ENCODE results near the gene TRAK1.

The TRAK1 gene

DNA sequence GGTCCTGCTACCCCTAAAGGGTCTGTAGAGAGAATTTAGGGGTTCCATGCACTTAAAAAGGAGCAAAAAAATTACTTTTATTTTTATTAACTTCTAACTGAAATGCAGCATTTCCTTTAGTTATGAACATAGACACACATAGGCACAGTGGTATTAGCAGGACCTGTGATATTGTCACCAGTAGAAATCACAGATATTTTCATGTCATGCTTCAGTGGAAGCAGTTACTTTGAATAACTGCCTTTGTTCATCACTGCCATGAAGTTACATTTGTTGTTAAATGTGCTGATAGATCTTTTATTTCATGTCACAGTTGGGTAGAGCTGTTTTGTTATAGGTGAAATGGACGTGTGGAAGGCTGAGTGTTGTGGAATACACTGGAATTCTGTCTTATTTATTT, 37.4 kb downstream of the TRAK1 start:
- DNase-seq = no peak

DNA sequence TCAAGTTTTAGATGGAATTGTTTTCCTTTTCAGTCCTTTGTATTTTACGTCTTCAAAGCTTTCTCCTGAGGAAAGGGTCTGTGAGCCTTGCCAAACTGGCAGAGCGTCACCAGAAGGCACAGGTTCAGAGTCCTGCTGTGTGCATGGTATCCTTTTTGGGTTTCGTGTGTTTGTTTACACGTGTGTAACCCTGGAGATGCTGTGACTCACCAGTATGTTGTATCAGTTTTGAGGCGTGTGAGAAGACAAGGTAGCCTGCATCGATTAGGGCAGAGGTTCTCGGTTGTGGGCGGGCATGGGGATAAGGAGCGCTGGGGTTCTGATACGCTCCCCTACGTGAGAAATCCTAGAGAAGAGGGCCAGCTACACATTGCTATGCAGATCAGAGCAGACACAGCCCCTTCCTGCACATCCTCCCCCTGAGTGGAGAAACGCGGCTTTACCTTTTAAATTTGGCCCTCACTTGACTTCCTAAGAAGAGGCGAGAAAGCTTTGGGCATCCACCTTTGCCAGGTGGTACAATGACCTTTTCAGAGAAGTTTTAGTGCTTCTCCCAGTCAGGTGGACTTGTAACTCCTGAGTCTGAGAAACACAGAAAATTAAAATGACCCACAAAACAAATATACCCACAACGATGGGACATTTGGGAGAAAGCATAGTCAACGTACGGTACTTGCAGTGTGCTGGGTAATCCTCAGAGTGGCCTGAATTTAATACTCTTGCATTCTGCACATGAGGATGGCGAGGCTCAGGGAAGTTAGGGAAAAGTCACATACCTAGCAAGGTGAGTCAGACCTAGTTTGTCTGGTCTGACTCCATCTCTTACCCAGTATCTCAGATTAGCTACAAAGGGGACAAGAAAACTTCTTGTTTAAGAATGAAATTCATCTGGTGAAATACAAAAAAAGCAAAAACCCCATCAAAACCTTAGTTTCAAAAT, 38.1 kb downstream of the TRAK1 start:
- DNase-seq = no peak

DNA sequence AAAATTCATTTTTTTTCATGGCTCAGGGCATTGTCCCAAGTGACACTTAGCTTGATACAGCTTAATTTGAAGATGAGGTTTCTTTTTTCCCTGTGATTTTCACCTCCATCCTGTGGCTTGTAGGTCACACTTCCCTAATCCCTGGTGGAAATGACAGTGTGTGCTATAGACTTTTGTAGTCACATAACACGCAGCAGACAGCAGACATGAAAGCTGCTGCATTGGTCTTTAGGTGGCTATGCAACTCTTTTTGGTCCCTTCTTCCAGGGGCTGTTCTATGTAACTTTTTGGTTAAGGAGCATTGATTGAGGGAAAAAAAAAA, 38.8 kb downstream of the TRAK1 start:
- DNase-seq = no peak

DNA sequence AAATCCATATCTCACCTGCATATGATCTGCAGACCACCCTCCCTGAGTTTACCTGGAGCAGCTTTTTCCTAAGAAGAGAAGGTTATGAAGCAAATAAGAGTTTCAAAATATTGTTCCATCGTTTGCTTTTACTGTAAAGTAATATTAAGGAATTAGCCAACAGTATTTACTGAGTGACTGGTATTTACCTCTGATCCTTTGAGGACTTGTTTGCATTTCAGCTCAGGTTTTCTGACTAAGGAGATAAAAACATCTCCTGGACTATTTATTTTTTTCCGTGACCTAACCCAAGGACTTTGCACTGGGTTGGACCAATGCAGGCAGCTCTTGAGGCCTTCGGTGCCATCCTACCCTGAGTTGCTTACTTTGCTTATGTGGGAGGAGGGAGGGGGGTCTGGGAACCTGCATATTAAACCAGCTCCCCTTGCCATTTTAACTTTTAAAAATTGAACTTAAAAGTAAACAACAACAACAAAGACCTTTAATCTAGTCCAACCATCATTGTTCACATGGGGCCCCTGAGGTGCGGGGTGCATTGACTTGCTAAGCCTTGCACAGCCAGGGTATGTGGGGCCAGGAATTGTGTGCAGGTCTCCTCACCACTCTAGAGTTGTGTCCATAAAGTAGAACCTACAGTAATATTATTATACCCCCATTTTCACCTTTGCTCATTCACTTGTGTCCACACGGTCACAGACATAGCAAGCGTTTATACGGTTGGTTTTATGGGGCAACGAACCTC, 39.3 kb downstream of the TRAK1 start:
- no peak for DNase-seq

DNA sequence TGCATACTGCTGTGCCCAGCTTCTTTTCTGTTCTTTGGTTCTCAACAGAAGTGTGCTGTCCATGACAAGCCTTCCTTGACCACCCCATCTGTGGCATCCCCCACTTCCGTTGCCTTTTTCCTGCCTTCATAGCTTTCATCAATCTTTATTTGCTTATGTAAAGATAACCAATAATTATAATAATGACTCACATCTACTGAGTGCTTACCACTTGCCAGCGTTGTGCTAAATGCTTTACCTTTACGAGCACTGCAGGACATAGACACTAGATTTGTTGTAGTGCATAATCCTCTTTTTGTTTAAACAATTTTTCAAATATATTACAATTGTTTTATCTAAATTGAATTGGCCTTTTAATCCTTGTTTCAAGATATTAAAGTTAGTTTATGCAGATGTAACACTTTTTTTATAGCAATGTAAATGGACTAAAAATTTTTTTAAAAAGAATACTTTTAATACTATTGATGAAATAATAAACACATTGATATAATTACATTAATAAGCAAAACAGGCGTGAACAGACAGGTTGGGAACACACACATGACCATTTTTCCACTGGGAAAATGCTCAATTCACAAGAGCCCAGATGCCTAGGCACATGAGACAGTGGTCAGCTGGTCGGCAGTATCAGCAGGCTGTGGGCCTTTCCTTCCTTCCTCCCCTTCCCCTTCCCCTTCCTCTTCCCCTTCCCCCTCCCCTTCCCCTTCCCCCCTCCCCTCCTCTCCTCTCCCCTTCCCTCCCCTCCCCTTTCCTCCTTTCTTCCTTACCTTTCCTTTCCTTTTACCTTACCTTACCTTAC, 42.5 kb downstream of the TRAK1 start:
- DNase-seq = no peak

DNA sequence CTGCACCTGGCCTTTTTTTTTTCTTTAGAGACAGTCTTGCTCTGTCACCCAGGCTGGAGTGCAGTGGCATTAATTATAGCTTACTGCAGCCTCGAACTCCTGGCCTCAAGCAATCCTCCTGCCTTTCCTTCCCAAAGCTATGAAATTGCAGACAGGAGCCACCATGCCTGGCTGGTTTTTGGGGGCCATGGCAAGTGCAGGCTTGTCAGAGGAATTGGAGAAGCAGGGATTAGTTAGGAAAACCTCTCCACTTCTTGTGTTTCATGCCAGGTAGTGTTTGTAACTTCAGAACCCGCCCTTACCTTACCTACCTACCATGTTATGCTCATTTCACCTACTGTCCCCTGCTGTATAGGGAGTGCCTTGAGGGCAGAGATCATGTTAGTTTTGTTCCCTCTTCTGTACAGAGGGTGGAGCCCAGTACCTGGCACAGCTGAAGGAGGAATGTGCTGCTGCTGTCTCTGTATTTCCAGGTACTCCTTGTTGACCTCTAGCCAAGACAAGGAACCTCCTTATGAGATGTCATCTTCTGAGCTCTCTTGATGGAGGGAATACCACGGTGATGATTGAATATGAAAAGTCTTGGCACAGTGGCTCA, 43.8 kb downstream of the TRAK1 start:
- DNase-seq = no peak

DNA sequence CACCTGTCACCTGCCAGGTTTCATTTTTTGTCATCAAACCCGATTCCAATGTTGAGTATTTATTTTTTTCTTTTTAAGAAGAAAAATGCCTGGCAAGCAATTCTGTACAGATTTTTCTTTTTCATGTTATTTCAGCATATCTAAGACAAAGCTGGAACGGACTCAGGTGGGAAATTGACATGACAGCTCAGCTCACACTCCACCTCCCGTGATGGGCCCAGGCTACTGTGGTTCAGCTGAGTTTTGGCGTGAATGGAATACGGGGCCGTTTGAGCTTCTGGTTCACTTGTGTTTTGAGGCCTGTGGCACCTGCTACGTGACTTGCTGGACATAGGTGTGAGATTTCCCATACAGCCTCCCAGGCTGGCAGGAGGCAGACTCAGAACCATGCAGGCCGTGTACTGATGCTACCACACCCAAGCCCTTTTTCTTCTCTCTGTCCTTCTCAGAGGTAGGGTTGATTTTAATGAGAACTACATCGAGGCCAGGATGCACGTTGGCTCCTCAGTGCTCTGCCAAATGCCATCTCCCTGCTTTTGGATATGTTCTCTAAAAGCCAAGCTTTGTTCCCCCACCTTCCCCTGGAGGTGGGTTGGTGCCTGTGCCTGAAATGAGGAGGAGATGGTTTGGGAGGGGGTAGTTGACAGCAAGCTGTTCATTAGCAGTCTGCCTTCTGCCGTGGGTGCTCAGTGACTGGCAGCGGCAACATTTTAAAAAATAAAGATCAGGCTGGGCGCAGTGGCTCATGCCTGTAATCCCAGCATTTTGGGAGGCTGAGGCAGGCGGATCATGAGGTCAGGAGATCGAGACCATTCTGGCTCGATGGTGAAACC, 48.7 kb downstream of the TRAK1 start:
- DNase-seq = no peak

DNA sequence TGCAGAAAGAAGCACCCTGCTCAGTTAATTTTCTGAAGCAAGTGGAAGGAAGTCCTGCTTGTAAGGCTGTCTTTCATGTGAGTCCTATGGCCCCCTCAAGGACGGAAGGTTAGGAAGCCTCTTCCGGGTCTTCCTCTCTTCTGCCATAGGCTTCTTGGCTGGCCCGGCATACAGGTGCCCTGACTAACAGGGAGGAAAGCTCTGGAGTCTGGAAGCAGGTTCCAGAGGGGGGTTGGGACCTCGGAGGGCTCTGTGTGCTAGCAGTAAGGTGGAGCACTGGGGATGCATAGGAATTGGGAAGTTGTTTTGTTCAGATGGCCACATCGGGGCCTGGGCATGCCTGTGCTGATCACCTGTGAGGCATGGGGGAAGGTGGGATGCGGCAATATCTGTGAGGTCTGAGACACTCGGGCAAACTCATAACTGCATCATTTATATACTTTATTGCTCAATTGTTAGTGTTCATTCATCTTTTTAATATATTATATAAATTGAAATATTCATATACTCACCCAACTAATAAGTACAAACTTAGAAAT, 49.6 kb downstream of the TRAK1 start:
- DNase-seq = no peak

DNA sequence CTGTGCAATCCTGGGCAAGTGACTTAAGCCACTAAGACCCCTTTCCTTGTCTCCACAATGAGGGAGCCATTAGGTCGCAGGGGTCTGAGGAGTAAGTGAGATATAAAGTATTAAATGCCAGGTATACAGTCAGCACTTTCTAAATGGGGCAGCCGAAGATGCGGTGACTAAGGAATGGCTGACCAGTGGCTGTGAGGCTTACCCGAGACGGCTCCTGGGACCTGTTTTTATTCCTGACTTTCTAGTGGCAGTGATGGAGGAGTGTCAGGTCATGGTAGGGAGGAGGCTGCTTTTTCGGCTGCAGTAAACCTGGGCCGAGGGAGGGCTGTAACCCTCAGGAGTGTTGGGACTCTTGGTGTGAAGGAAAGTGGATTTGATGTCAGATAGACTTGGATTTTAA, 52.3 kb downstream of the TRAK1 start:
- no peak for DNase-seq

DNA sequence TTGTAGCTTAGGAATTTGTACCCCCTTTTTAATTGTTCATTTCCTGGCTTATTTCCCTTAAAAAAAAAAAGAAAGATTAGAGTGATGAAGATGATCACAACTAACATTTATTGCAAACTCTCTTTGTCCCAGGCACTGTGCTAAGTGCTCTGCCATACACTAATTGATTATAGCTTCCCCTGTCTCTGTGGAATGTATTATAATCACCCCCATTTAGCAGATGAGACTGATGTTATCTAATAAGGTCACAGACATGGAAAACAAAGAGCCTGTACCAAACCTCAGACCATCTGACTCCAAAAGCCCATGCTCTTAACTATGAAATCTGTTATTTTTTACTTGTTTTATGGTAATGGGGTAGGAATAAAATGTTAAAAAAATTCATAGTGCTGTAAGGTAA, 53.1 kb downstream of the TRAK1 start:
- DNase-seq = no peak

DNA sequence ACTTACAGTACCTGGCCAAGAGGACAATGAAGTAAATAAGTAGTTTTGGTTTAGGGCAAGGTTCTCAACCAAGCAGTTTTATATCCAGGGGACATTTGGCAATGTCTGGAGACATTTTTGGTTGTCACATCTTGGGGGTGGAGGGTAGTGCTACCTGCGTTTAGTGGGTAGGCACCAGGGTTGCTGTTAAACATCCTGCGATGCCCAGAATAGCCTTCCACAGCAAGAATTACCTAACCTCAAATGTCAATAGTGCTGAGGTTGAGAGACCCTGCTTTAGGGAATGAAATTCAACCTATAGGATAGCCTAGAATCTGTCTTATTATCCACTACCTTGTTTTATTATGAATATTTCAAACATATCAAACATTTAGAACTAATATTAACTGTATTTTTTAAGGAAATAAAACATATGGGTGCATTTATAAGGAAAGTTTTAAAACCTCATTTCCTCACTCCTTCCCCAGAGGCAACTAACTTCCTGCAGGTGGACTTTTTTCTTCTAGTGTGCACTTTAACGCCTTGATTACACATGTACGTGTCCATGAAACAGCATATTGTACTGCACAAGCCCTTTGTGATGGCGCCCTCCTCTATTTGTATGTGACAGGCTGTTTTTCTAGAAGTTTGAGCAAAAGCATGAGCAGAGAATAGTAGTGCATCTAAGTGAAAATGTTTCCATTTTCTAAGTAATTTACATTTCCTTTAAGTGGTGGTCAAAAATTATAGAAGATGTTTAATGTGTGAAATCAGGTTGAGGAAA, 57.1 kb downstream of the TRAK1 start:
- no peak for DNase-seq

DNA sequence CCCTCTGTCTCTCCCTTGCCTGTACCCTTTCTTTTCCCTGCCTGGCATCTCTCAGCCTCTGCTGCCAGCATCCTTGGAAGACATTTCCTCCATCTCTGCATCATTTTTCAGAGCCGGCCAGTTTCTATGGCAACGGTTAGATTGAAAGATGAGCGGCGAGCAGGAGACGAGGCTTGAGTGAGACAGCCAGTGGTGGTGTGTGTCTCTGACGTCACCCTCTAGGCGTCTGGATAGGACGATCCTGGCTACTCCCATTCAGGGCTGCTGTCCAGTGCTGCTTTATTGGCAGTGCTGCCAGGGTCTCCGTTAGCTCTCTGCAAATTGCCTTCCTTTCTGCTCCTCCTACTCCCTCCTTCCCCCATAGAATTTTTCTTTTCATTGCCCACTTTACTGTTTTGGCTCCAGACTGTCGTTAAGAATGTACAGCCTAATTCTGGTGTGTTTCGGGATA, 57.9 kb downstream of the TRAK1 start:
- DNase-seq = no peak

DNA sequence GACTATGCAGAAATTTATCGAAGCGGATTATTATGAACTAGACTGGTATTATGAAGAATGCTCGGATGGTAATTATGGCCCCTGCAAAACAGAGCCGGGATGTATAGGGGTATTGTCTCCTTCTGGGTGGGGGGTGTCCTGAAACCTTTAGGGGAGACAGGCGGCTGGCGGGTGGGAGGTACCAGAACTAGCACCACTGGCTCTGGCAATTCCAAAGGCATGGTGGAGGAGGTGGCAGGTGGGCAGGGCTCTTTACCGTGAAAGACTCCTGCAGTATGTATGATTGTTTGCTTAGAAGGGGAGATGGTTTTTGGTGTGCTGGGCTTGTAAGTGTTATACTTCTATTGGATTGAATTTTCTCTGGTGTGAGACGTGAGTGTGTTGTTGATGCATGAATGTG, 58.4 kb downstream of the TRAK1 start:
- no peak for DNase-seq

DNA sequence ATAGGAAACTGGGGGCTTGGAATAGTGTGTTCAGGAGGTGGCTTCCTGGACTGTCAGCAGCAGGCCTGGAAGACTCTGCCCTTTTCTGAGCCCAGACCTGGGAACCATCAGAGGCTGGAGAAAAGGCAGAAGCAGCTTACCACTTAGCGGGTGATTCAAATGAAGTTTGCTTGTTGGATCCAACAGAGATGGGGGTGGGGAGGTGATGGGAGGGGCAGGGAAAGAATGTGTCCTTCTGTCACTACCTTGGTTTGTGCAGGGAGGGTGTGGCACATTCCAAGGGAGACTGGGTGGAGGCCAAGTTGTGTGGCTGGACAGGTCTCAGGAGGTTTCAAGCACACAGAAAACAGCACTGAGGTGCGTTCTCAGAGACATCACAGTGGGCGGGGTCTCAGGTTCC, 58.8 kb downstream of the TRAK1 start:
- no peak for DNase-seq

DNA sequence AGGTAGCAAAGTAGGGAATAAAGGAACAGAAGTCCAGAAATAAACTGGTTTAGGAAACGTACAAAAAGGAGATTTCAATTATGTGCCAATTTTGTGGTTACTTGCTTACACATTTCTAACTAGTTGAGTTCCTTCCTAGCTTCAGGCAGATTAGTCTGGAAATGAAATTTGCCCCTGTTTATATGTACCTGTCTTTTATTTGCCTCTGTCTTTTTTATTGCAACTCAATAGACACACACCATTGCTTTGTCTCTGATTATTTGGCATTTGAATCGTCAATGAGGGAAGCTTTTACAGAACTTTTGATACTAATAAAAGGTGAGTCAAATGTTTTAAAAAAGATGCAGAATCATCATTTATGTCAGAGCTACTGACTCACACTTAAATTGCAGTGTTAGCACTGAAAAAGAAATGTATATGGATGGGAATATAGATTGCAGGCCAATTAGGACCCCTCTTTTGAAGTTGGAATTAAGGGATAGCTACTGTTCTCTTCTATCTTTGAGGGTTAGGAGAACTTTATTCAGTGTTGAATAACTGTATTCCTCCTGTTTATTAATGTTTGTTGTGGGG, 60.5 kb downstream of the TRAK1 start:
- DNase-seq = no peak

DNA sequence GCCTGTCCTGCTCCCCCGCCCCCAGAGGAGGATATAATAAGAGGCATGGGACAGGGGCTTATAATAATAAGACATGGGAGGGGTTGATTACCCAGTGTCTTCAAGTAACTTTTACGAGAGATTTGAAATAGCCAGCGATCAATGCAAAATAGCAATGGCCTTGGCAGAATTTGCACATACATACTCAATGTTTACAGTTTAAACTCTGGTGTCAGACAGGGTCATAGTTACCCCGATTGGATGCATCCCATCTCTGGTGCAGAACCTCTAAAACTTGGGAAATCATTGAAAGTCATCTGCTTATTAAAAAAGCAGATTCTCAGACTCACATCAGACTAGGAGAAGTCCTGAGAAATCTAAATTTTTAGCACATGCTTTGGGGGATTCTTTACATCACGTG, 61.0 kb downstream of the TRAK1 start:
- DNase-seq = no peak

DNA sequence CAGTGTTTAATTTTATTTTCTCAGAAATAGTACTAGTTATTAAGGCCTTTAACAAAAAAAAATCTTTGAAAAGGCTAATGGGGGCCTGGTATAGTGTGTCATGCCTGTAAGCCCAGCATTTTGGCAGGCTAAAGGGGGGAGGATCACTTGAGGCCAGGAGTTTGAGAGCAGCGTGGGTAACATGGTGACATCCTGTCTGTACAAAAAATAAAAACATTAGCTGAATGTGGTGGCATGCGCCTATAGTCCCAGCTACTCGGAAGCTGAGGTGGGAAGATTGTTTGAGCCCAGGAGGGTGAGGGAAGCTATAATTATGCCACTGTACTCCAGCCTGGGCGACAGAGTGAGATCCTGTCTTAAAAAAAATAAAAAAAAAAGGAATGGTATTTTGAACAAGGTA, 61.9 kb downstream of the TRAK1 start:
- DNase-seq = no peak

DNA sequence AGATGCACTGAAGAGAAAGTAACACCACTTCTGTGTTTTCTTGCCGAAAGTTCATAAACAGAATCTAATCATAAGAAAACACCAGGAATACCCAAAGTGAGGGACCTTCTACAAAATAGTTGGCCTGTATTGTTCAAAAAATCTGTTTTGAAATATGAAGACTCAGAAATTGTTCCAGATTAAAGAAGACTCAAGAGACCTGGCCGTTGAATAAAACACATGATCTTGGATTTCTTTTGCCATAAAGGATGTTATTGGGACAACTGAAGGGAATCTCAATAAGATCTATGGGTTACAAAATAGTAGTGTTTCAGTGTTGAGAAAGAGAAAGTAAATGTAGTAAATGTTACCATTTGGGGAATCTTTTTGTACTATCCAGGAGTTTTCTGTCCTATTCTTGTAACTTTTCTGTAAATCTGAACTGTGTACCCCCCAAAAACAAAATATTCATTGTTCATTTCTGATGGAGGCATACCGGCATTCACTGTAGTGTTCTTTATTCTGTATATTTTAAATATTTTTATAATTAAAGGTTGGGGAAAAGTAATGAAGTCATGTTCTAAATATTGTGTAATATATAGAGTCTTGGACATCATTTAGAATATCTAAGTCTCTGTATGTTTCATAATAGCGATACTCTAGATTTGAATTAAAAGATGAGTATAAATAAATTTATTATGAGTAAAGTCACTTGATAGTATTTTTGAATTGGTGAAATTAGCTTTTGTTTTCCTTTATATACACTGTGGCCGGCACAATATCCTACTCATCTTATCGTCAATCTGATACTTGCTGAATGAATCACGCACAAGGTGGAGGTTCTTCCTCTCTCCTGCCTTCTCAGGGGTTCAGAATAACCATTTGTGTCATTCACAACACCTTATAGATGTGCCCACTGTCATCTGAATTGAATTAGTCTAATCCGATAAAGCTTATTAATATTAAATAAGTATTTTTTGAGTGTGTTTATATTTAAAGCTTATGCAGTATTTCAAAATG, 66.7 kb downstream of the TRAK1 start:
- DNase-seq = no peak

DNA sequence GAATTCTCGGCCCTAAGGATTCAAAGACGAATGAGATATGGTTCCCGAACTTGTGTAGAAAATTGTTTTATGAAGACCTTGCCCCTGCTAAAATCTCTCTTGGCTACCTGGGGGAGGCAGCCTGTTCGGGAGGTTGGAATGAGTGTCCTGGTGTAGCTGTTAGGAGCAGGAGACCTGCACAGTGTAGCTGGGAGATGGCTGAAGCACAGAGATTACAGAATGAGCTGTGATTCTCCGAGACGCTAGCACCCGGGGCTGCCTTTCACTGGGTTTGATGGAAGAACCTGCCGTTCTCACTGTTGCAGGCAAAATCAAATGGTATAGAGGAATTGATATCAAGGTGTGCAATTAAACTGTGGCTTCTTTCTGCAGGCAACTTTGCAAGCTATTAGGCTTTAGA, 68.0 kb downstream of the TRAK1 start:
- DNase-seq = no peak

Measured in hematopoietic multipotent progenitor cell treated with erythropoietin and hydrocortisone succinate and interleukin-3 and kit ligand, for 4 days (in vitro differentiated cells).